Tibial artery (tissue), 4 donors: Measurements from ENCODE around the gene CEP76.
A peak's percentile ranks its signal among the peaks of the same experiment; 100 is the strongest.

ENCODE experiments used
- DNase-seq, 2 donors: peaks; one replicate each; pipeline ENCODE4 v3.0.0-alpha.2; 2019
- H3K27ac ChIP-seq, 2 donors: fragments of 200-600 bp; sonication (generic) in 1 of 2; 1 replicate in 1 of 2; 2 replicates in 1 of 2; pipeline ENCODE4 v1.5.1; 2018 to 2019; ENCODE audit warnings: mild to moderate bottlenecking in 1 of 2
- H3K27me3 ChIP-seq, 2 donors: fragments of 200-600 bp; sonication (generic) in 1 of 2; one replicate each; pipeline versions ENCODE4 v1.5.1 to v1.6.0; 2016 to 2019
- H3K36me3 ChIP-seq, 3 donors: fragments of 200-600 bp; sonication (generic) in 2 of 3; one replicate each; pipeline ENCODE4 v1.5.1; 2016 to 2019; ENCODE audit warnings: mild to moderate bottlenecking in 2 of 3
- H3K4me1 ChIP-seq, 4 donors: fragments of 200-600 bp; sonication (generic) in 2 of 4; 1 replicate in 3 of 4; 2 replicates in 1 of 4; pipeline ENCODE4 v1.5.1; 2016 to 2019
- H3K4me3 ChIP-seq, 2 donors: fragments of 200-600 bp; sonication (generic) in 1 of 2; 1 replicate in 1 of 2; 2 replicates in 1 of 2; pipeline ENCODE4 v1.5.1; 2018 to 2019; ENCODE audit warnings: mild to moderate bottlenecking in 2 of 2
- H3K9me3 ChIP-seq, 3 donors: fragments of 200-600 bp; sonication (generic) in 1 of 3; one replicate each; pipeline ENCODE4 v1.5.1; 2016 to 2019
- intact Hi-C: fragments of 100-400 bp; cut with DNase I; formaldehyde crosslinking; loops from one replicate; pipeline ENCODE4 v1.15.0; 2023; ENCODE audit warnings: low total_unique reads
- TF ChIP-seq, protein P1 (sequence below), 2 experiments: fragments of 200-600 bp in 1 of 2; fragments of 450-650 bp in 1 of 2; IDR thresholded peaks; one replicate each; pipeline ENCODE4 v1.5.1; 2017 to 2019; ENCODE audit warnings: antibody characterized with exemption in 2 of 2, mild to moderate bottlenecking in 1 of 2, moderate library complexity in 1 of 2

The CEP76 gene

DNA sequence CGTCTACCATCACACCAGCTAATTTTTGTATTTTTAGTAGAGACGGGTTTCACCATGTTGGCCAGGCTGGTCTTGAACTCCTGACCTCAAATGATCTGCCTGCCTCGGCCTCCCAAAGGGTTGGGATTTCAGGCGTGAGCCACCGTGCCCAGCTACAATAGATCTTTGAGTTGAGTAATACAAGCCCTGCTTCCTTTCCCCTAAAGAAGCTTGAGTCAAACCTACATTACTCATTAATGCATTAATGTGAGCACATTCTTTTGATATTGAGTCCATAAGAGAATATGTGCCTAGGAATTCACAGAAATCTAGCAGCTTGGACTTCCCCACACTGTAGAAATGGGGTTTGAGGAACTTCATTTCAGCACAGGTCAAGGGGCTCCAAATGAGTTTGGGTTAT is 39.9 kb upstream of the CEP76 start:
- no peak for DNase-seq
- Histone ChIP-seq H3K36me3 (no peaks in the 10 kb centered on the region), H3K9me3 (no peaks in the 10 kb centered on the region), H3K4me3 (no peak overlapping the region), H3K4me1 (no peaks in the 10 kb centered on the region), H3K27me3 (no peaks in the 10 kb centered on the region), H3K27ac (no peak overlapping the region)
- TF ChIP-seq, protein P1, sequence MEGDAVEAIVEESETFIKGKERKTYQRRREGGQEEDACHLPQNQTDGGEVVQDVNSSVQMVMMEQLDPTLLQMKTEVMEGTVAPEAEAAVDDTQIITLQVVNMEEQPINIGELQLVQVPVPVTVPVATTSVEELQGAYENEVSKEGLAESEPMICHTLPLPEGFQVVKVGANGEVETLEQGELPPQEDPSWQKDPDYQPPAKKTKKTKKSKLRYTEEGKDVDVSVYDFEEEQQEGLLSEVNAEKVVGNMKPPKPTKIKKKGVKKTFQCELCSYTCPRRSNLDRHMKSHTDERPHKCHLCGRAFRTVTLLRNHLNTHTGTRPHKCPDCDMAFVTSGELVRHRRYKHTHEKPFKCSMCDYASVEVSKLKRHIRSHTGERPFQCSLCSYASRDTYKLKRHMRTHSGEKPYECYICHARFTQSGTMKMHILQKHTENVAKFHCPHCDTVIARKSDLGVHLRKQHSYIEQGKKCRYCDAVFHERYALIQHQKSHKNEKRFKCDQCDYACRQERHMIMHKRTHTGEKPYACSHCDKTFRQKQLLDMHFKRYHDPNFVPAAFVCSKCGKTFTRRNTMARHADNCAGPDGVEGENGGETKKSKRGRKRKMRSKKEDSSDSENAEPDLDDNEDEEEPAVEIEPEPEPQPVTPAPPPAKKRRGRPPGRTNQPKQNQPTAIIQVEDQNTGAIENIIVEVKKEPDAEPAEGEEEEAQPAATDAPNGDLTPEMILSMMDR (IDR thresholded peaks at IDR 0.05): no peak
- intact Hi-C loops: loop anchor here (5.0 kb wide), 1 partner anchor 190 kb away; no protein-coding TSS in a partner anchor

DNA sequence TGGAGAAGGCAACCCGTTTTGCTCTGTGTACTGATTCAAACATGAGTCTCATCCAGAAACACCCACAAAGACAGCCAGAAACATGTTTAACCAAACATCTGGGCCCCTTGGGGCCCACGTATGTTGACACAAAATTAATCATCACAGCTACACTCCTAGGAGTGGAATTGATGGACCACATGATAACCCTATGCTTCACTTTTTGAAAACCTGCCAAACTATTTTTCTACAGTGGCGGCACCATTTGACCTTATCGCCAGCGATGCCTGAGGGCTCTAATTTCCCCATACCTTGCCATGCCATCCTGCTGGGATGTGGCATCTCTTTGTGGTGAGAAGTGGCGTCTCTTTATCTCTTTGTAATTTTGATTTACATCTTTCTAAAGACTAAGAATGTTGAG is 38.8 kb upstream of the CEP76 start:
- TF ChIP-seq, protein P1 (IDR thresholded peaks at IDR 0.05): no peak
- intact Hi-C loops: loop anchor here (5.0 kb wide), 1 partner anchor 191 kb away; no protein-coding TSS in a partner anchor

DNA sequence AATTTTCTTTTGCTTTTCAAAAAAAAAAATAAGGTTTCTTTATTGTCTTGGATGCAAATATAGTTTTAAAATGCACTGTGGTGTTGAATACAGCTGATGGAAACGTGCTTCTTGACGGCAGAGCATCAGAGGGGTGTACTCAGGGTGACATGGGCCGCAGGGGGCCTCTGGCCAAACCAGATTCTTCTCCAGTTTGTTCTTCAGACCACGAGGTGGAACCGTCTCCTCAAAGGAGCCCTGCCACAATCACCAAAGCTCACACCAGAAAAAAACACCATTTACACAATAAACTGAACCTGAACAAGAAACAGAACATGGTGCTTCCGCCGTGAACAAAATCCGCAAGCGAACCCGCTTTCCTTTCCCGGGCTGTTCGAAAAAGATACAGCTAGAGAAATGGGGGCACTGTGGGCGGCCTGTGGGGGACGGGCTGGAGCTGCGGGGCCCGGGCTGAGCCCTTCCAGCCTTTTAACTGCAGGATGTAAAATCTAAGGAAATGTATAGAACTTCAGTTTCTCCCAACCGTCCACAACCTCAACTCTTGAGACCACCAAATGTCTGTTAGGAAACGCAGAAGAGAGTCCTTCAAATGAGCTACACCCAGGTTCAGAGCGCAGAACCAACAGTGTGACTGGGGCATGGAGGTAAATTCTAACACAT is 34.9 kb upstream of the CEP76 start:
- Histone ChIP-seq H3K9me3 (no peaks in the 10 kb centered on the region), H3K36me3 (no peaks in the 10 kb centered on the region), H3K27ac (no peak overlapping the region), H3K27me3 (no peaks in the 10 kb centered on the region), H3K4me1 (no peaks in the 10 kb centered on the region), H3K4me3 (no peak overlapping the region)
- TF ChIP-seq, protein P1 (IDR thresholded peaks at IDR 0.05): no peak
- DNase-seq: no peak
- intact Hi-C loops: no loop called here

More for the DNA sequence above, 38.8 kb upstream of the CEP76 start:
- no peak for DNase-seq
- no peaks in the 10 kb centered on the region for H3K4me1 ChIP-seq
- no peaks in the 10 kb centered on the region for H3K27me3 ChIP-seq
- no peak overlapping the region for H3K4me3 ChIP-seq
- no peaks in the 10 kb centered on the region for H3K36me3 ChIP-seq
- no peaks in the 10 kb centered on the region for H3K9me3 ChIP-seq
- H3K27ac ChIP-seq: no peak overlapping the region

DNA sequence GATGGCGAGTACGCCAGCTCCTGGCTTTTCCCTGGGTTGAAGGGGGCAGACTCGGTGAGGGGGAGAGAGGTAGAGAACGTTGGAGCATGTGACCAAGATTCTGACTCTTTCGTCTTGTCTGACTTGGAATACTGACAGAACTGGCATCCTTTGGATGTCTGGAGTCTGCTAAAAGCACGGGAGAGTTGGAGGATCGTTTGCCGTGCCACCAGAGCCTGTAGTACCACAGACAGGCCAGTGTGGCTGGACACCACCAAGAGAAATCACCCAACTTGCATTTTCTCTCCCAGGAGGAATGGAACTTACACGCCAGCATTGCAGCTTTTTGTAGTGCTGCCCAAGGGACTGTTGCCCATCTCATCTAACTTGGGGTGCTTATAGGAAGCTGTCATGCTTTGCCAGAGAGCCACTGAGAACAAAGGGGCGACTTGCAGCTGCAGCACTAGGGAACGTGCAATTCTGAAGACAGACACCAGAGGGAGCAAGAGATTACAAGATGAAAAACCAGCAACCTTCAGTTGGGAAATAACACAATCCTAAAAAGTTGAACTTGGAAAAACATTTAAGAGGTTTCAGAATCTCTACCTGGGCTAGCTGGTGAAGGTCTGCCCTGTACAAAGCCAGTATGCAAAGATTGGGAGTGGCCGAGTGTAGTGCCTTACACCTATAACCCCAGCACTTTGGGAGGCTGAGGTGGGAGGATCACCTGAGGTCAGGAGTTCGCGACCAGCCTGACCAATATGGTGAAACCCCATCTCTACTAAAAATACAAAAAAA is 24.4 kb upstream of the CEP76 start:
- intact Hi-C loops: loop anchor here (2.0 to 5.0 kb wide), 2 partner anchors 165 to 208 kb away; no protein-coding TSS in a partner anchor
- TF ChIP-seq, protein P1 (IDR thresholded peaks at IDR 0.05): peak; percentile 87 to 92
- H3K4me3 ChIP-seq: no peak overlapping the region
- no peak overlapping the region for H3K27ac ChIP-seq
- peak in 1 of 2 donors; percentile 46 for DNase-seq
- H3K4me1 ChIP-seq: no peaks in the 10 kb centered on the region
- H3K27me3 ChIP-seq: no peaks in the 10 kb centered on the region
- H3K9me3 ChIP-seq: no peaks in the 10 kb centered on the region
- H3K36me3 ChIP-seq: peaks cover 36 to 43% (median 43%) of the 10 kb centered on the region in 3 donors

DNA sequence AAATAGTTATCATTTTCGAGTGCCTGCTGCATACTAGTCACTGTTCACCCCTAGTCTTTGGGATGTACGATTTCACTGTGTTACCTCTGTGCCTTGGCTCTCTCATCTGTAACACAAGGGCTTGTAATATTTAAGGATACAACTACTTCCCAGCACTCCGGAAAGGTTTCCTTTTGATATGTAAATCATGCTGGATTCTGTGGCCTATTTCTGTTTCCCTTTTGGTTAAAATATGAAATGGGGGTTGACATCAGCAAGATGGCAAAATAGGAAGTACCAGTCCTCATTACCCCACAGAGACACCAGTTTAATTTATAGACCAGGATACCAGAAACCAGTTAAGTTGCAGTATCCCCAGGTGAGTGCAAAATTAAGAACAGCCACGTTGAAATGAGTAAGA is 23.8 kb upstream of the CEP76 start:
- no peak overlapping the region for H3K27ac ChIP-seq
- H3K4me3 ChIP-seq: no peak overlapping the region
- H3K4me1 ChIP-seq: no peaks in the 10 kb centered on the region
- no peak for DNase-seq
- no peaks in the 10 kb centered on the region for H3K27me3 ChIP-seq
- H3K9me3 ChIP-seq: no peaks in the 10 kb centered on the region
- TF ChIP-seq, protein P1 (IDR thresholded peaks at IDR 0.05): no peak
- intact Hi-C loops: loop anchor here (2.0 to 5.0 kb wide), 2 partner anchors 166 to 208 kb away; no protein-coding TSS in a partner anchor
- H3K36me3 ChIP-seq: peaks cover 37 to 50% (median 46%) of the 10 kb centered on the region in 3 donors
